GM23338 (cell line): ENCODE measurements around the gene ACSF3. TPM values are rescaled to one million over a fixed set of nuclear protein-coding genes. Genes with fewer than 3 reads are reported as not detected.

Source experiments
- ATAC-seq: fragments of 200-7000 bp; cut with Tn5 transposase; 3 replicates; pipeline ENCODE4 v1.9.1; 2020
- DNase-seq: peaks from one replicate; pipeline ENCODE4 v3.0.0-alpha.2; 2015; ENCODE audit warnings: low spot score
- H2AFZ ChIP-seq: fragments of 200-600 bp; sonication (generic); 2 replicates; pipeline ENCODE4 v1.8.0; 2016; ENCODE audit warnings: antibody characterized with exemption, mild to moderate bottlenecking, moderate library complexity
- H3F3A ChIP-seq: fragments of 200-600 bp; sonication (generic); replicated peaks from 2 replicates; pipeline ENCODE4 v1.8.0; 2017; ENCODE audit warnings: antibody characterized with exemption, mixed run types, low read depth
- H3K27ac ChIP-seq: fragments of 200-600 bp; sonication (generic); 2 replicates; pipeline ENCODE4 v1.6.1; 2016; ENCODE audit warnings: low read depth
- H3K27me3 ChIP-seq: fragments of 200-600 bp; sonication (generic); 2 replicates; pipeline ENCODE4 v1.8.0; 2016; ENCODE audit warnings: mild to moderate bottlenecking, mixed run types, moderate library complexity; ENCODE audit not compliant: insufficient read depth
- H3K36me3 ChIP-seq: fragments of 200-600 bp; sonication (generic); 2 replicates; pipeline ENCODE4 v1.8.0; 2016; ENCODE audit warnings: mild to moderate bottlenecking; ENCODE audit not compliant: insufficient read depth
- H3K4me1 ChIP-seq: fragments of 200-600 bp; sonication (generic); 2 replicates; pipeline ENCODE4 v1.8.0; 2016; ENCODE audit warnings: mild to moderate bottlenecking, moderate library complexity; ENCODE audit not compliant: insufficient read depth
- H3K4me2 ChIP-seq: fragments of 200-600 bp; sonication (generic); 2 replicates; pipeline ENCODE4 v1.7.1; 2017; ENCODE audit warnings: mixed run types
- H3K4me3 ChIP-seq: fragments of 200-600 bp; sonication (generic); 2 replicates; pipeline ENCODE4 v1.6.1; 2016; ENCODE audit warnings: mixed run types
- H3K79me2 ChIP-seq: fragments of 200-600 bp; sonication (generic); replicated peaks from 2 replicates; pipeline ENCODE4 v1.8.0; 2017; ENCODE audit warnings: mild to moderate bottlenecking; ENCODE audit not compliant: insufficient read depth
- H3K9me2 ChIP-seq: fragments of 200-600 bp; sonication (generic); 2 replicates; pipeline ENCODE4 v1.8.0; 2017; ENCODE audit not compliant: insufficient read depth
- H4K20me1 ChIP-seq: fragments of 200-600 bp; sonication (generic); replicated peaks from 2 replicates; pipeline ENCODE4 v1.8.0; 2017; ENCODE audit warnings: mild to moderate bottlenecking; ENCODE audit not compliant: insufficient read depth
- H3K27ac Mint-ChIP-seq: 2 replicates; pipeline ENCODE4 v1.8.0; 2020; ENCODE audit warnings: inconsistent platforms, mild to moderate bottlenecking, moderate library complexity, mixed read lengths
- H3K27me3 Mint-ChIP-seq: 3 replicates; pipeline ENCODE4 v1.8.0; 2022; ENCODE audit warnings: low read depth, mild to moderate bottlenecking, moderate library complexity, mixed read lengths, inconsistent platforms; ENCODE audit not compliant: insufficient read depth, poor library complexity
- H3K36me3 Mint-ChIP-seq: 3 replicates; pipeline ENCODE4 v1.8.0; 2021; ENCODE audit warnings: low read depth, mild to moderate bottlenecking, inconsistent platforms, moderate library complexity, mixed read lengths
- H3K4me1 Mint-ChIP-seq: 3 replicates; pipeline ENCODE4 v1.8.0; 2020; ENCODE audit warnings: mild to moderate bottlenecking, inconsistent platforms, mixed read lengths
- H3K4me3 Mint-ChIP-seq: 3 replicates; pipeline ENCODE4 v1.8.0; 2021; ENCODE audit warnings: moderate library complexity, mild to moderate bottlenecking, inconsistent platforms, mixed read lengths
- H3K9me3 Mint-ChIP-seq: 3 replicates; pipeline ENCODE4 v1.8.0; 2020; ENCODE audit warnings: moderate library complexity, mild to moderate bottlenecking, inconsistent platforms, mixed read lengths
- CREB1 ChIP-seq: fragments of 250-450 bp; sonication (Bioruptor Pico); IDR thresholded peaks from 2 replicates; pipeline ENCODE4 v1.5.0; 2020; ENCODE audit warnings: low read depth, mild to moderate bottlenecking, moderate library complexity
- EZH2 ChIP-seq: fragments of 200-600 bp; sonication (generic); IDR thresholded peaks from one replicate; pipeline ENCODE4 v1.8.0; 2017; ENCODE audit warnings: antibody characterized with exemption, mild to moderate bottlenecking, low read depth; ENCODE audit not compliant: unreplicated experiment
- EZH2phosphoT487 ChIP-seq: fragments of 200-600 bp; sonication (generic); IDR thresholded peaks from one replicate; pipeline ENCODE4 v1.8.1; 2018; ENCODE audit warnings: antibody characterized with exemption; ENCODE audit not compliant: unreplicated experiment
- JUNB ChIP-seq: IDR thresholded peaks from one replicate; pipeline ENCODE4 v1.6.1; 2016; ENCODE audit warnings: antibody characterized with exemption; ENCODE audit not compliant: unreplicated experiment
- NANOG ChIP-seq: IDR thresholded peaks from 2 replicates; pipeline ENCODE4 v1.6.1; 2016; ENCODE audit warnings: antibody characterized with exemption, borderline replicate concordance
- POLR2AphosphoS5 ChIP-seq: IDR thresholded peaks from 2 replicates; pipeline ENCODE4 v1.6.1; 2016; ENCODE audit warnings: antibody characterized with exemption, low read depth
- STAT1 ChIP-seq: IDR thresholded peaks from one replicate; pipeline ENCODE4 v1.6.1; 2016; ENCODE audit warnings: antibody characterized with exemption; ENCODE audit not compliant: unreplicated experiment
- ZNF114 ChIP-seq: fragments of 250-450 bp; sonication (Bioruptor Pico); IDR thresholded peaks from 2 replicates; pipeline ENCODE4 v1.5.0; 2020; ENCODE audit warnings: mild to moderate bottlenecking, moderate library complexity
- ZNF331 ChIP-seq: fragments of 250-450 bp; sonication (Bioruptor Pico); IDR thresholded peaks from 2 replicates; pipeline ENCODE4 v1.5.0; 2020; ENCODE audit warnings: low read depth, mild to moderate bottlenecking, moderate library complexity
- polyA plus RNA-seq: library from polyadenylated mRNA; unstranded; fragments of >200 nt; fragmentation: Nextera tagmentation; extraction: Ambion mirVana; gene quantifications from 2 replicates; pipeline ENCODE4 v1.2.1, GENCODE V29; 2016
- total RNA-seq: library from RNA; depleted of rRNA; stranded (reverse); fragments of >200 nt; shearing (Covaris generic); gene quantifications from 2 replicates; pipeline ENCODE4 v1.2.3, GENCODE V29; 2014
- TF ChIP-seq, protein P1 (sequence below): IDR thresholded peaks from 2 replicates; pipeline ENCODE4 v1.6.1; 2016; ENCODE audit warnings: antibody characterized with exemption
- TF ChIP-seq, protein P2 (sequence below), 2 experiments: fragments of 200-600 bp in 1 of 2; sonication (generic) in 1 of 2; conservative IDR thresholded peaks; 2 replicates each; pipeline versions ENCODE4 v1.5.1 to v1.6.1; 2016 to 2017; ENCODE audit warnings: antibody characterized with exemption in 2 of 2, low read depth in 2 of 2, mild to moderate bottlenecking in 2 of 2, moderate library complexity in 1 of 2
- TF ChIP-seq, protein P3 (sequence below): IDR thresholded peaks from one replicate; pipeline ENCODE4 v1.6.1; 2018; ENCODE audit warnings: antibody characterized with exemption; ENCODE audit not compliant: unreplicated experiment
- TF ChIP-seq, protein P4 (sequence below): fragments of 250-450 bp; sonication (Bioruptor Pico); IDR thresholded peaks from 2 replicates; pipeline ENCODE4 v1.5.0; 2020; ENCODE audit warnings: mild to moderate bottlenecking, moderate library complexity

Gene ACSF3
- total and polyA plus RNA-seq, 2 experiments from 2014 or later: 12.8 to 23.1 TPM

DNA sequence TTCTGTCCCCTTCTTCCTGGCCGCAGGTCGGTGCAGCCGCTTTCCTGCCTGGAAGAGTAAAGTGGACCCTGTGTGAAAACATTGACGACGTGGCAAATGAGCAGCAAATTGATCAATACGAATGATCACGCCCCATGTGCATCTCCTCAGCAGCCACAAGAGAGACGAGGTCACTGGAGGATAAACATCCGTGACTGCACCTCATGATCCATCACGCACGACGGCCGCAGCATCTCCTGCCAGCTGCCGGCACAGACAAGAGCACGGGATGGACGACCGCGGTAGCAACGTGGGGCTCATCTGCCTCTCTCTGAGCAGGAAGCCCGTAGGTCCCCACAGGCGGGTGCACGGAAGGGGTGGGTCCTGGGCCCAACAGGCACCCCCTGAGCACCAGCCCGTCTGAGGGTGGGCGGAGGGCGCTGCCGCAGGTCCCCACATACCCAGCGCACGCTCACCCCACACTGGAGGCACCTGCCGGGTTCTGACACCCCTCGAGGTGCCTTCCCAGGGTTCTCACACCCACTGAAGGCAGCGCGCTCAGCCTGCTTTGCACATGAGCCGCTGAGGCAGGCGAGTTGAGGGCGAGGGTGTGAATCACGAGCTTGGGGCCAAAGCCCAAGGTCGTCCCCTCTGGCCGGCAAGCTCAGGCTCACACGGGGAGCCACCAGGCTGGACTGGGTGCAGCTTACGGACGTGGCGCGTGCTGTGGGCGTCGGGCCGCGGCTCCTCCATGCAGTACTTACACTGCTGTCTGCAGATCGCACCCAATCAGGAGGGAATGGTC lies 65.6 kb downstream of the ACSF3 start:
- H3K4me1 Mint-ChIP-seq: no peaks in the 10 kb centered on the region
- Histone ChIP-seq H3F3A (peaks cover 17% of the 10 kb centered on the region), H3K4me1 (no peaks in the 10 kb centered on the region), H2AFZ (no peak overlapping the region), H3K9me2 (0 out of 2 replicates have a peak, but pooled peaks cover 6% of the 10 kb centered on the region), H4K20me1 (no peaks in the 10 kb centered on the region; the same call in 1 of the 2 replicates), H3K36me3 (no peaks in the 10 kb centered on the region), H3K4me2 (no peak overlapping the region), H3K79me2 (no peaks in the 10 kb centered on the region), H3K27ac (no peak overlapping the region), H3K27me3 (no peaks in the 10 kb centered on the region), H3K4me3 (no peak overlapping the region)
- H3K27ac Mint-ChIP-seq: no peak overlapping the region
- no peak for ATAC-seq
- peaks cover 21% of the 10 kb centered on the region for H3K9me3 Mint-ChIP-seq
- H3K4me3 Mint-ChIP-seq: no peak overlapping the region
- peaks cover 21% of the 10 kb centered on the region for H3K27me3 Mint-ChIP-seq
- H3K36me3 Mint-ChIP-seq: no peaks in the 10 kb centered on the region; the same call in 2 of the 3 replicates
- TF ChIP-seq, protein P1, sequence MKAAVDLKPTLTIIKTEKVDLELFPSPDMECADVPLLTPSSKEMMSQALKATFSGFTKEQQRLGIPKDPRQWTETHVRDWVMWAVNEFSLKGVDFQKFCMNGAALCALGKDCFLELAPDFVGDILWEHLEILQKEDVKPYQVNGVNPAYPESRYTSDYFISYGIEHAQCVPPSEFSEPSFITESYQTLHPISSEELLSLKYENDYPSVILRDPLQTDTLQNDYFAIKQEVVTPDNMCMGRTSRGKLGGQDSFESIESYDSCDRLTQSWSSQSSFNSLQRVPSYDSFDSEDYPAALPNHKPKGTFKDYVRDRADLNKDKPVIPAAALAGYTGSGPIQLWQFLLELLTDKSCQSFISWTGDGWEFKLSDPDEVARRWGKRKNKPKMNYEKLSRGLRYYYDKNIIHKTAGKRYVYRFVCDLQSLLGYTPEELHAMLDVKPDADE: no peak
- no peak for TF ChIP-seq POLR2AphosphoS5
- TF ChIP-seq ZNF331 (CRISPR knock-in tag): no peak
- TF ChIP-seq, protein P2, sequence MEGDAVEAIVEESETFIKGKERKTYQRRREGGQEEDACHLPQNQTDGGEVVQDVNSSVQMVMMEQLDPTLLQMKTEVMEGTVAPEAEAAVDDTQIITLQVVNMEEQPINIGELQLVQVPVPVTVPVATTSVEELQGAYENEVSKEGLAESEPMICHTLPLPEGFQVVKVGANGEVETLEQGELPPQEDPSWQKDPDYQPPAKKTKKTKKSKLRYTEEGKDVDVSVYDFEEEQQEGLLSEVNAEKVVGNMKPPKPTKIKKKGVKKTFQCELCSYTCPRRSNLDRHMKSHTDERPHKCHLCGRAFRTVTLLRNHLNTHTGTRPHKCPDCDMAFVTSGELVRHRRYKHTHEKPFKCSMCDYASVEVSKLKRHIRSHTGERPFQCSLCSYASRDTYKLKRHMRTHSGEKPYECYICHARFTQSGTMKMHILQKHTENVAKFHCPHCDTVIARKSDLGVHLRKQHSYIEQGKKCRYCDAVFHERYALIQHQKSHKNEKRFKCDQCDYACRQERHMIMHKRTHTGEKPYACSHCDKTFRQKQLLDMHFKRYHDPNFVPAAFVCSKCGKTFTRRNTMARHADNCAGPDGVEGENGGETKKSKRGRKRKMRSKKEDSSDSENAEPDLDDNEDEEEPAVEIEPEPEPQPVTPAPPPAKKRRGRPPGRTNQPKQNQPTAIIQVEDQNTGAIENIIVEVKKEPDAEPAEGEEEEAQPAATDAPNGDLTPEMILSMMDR (conservative IDR thresholded peaks at IDR 0.05; ENCODE audit: low read depth in 2 of 2): no peak
- TF ChIP-seq NANOG: no peak
- TF ChIP-seq, protein P3, sequence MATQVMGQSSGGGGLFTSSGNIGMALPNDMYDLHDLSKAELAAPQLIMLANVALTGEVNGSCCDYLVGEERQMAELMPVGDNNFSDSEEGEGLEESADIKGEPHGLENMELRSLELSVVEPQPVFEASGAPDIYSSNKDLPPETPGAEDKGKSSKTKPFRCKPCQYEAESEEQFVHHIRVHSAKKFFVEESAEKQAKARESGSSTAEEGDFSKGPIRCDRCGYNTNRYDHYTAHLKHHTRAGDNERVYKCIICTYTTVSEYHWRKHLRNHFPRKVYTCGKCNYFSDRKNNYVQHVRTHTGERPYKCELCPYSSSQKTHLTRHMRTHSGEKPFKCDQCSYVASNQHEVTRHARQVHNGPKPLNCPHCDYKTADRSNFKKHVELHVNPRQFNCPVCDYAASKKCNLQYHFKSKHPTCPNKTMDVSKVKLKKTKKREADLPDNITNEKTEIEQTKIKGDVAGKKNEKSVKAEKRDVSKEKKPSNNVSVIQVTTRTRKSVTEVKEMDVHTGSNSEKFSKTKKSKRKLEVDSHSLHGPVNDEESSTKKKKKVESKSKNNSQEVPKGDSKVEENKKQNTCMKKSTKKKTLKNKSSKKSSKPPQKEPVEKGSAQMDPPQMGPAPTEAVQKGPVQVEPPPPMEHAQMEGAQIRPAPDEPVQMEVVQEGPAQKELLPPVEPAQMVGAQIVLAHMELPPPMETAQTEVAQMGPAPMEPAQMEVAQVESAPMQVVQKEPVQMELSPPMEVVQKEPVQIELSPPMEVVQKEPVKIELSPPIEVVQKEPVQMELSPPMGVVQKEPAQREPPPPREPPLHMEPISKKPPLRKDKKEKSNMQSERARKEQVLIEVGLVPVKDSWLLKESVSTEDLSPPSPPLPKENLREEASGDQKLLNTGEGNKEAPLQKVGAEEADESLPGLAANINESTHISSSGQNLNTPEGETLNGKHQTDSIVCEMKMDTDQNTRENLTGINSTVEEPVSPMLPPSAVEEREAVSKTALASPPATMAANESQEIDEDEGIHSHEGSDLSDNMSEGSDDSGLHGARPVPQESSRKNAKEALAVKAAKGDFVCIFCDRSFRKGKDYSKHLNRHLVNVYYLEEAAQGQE: no peak
- TF ChIP-seq EZH2: no peak
- no peak for TF ChIP-seq EZH2phosphoT487
- no peak for TF ChIP-seq ZNF114 (CRISPR knock-in tag)
- no peak for TF ChIP-seq STAT1
- TF ChIP-seq JUNB: no peak
- TF ChIP-seq, protein P4, sequence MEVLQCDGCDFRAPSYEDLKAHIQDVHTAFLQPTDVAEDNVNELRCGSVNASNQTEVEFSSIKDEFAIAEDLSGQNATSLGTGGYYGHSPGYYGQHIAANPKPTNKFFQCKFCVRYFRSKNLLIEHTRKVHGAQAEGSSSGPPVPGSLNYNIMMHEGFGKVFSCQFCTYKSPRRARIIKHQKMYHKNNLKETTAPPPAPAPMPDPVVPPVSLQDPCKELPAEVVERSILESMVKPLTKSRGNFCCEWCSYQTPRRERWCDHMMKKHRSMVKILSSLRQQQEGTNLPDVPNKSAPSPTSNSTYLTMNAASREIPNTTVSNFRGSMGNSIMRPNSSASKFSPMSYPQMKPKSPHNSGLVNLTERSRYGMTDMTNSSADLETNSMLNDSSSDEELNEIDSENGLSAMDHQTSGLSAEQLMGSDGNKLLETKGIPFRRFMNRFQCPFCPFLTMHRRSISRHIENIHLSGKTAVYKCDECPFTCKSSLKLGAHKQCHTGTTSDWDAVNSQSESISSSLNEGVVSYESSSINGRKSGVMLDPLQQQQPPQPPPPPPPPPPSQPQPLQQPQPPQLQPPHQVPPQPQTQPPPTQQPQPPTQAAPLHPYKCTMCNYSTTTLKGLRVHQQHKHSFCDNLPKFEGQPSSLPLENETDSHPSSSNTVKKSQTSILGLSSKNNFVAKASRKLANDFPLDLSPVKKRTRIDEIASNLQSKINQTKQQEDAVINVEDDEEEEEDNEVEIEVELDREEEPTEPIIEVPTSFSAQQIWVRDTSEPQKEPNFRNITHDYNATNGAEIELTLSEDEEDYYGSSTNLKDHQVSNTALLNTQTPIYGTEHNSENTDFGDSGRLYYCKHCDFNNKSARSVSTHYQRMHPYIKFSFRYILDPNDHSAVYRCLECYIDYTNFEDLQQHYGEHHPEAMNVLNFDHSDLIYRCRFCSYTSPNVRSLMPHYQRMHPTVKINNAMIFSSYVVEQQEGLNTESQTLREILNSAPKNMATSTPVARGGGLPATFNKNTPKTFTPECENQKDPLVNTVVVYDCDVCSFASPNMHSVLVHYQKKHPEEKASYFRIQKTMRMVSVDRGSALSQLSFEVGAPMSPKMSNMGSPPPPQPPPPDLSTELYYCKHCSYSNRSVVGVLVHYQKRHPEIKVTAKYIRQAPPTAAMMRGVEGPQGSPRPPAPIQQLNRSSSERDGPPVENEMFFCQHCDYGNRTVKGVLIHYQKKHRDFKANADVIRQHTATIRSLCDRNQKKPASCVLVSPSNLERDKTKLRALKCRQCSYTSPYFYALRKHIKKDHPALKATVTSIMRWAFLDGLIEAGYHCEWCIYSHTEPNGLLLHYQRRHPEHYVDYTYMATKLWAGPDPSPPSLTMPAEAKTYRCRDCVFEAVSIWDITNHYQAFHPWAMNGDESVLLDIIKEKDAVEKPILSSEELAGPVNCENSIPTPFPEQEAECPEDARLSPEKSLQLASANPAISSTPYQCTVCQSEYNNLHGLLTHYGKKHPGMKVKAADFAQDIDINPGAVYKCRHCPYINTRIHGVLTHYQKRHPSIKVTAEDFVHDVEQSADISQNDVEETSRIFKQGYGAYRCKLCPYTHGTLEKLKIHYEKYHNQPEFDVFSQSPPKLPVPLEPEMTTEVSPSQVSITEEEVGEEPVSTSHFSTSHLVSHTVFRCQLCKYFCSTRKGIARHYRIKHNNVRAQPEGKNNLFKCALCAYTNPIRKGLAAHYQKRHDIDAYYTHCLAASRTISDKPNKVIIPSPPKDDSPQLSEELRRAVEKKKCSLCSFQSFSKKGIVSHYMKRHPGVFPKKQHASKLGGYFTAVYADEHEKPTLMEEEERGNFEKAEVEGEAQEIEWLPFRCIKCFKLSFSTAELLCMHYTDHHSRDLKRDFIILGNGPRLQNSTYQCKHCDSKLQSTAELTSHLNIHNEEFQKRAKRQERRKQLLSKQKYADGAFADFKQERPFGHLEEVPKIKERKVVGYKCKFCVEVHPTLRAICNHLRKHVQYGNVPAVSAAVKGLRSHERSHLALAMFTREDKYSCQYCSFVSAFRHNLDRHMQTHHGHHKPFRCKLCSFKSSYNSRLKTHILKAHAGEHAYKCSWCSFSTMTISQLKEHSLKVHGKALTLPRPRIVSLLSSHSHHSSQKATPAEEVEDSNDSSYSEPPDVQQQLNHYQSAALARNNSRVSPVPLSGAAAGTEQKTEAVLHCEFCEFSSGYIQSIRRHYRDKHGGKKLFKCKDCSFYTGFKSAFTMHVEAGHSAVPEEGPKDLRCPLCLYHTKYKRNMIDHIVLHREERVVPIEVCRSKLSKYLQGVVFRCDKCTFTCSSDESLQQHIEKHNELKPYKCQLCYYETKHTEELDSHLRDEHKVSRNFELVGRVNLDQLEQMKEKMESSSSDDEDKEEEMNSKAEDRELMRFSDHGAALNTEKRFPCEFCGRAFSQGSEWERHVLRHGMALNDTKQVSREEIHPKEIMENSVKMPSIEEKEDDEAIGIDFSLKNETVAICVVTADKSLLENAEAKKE (CRISPR knock-in tag): no peak
- TF ChIP-seq CREB1 (CRISPR knock-in tag): no peak
- DNase-seq: no peak
